Heart left ventricle (tissue), 13 donors: ENCODE results near the gene LTB.

Experiments used
- CTCF ChIP-seq, 12 donors: fragments of 200-600 bp; sonication (generic) in 4 of 12; IDR thresholded peaks; one replicate each; pipeline versions ENCODE4 v1.5.0 to v1.8.0; 2018 to 2022; ENCODE audit warnings: antibody characterized with exemption in 12 of 12, mild to moderate bottlenecking in 5 of 12
- POLR2A ChIP-seq, 2 donors: fragments of 450-650 bp; IDR thresholded peaks; one replicate each; pipeline ENCODE4 v1.6.1; 2017; ENCODE audit warnings: antibody characterized with exemption in 2 of 2, mild to moderate bottlenecking in 2 of 2, moderate library complexity in 2 of 2
- donor health status: ischemic (EF 13 %, LVEDD 7.1; RV severe dilation, severe dysfunction).
- donor health status: DM: no; HTN: yes; CAD: no.
- donor health status: DM: no; HTN: no; CAD: no.
- donor health status: ischemic (EF 25% LVEDD 6.9; RV normal size, moderate dysfunction).
- donor health status: ischemic (EF 25% LVEDD 5.7; RV mildly dilated, moderate dysfunction).
- donor health status: ischemic (EF 35%, LVEDD 5.7; RV mildly dilated, moderate dysfunction).
- donor health status: nonischemic (EF 11% LVEDD 7.7; RV severe dilation, severe dysfunction).
- donor health status: DM: yes; HTN: yes; CAD: no.
- donor health status: PGD.
- donor health status: ischemic (EF 29% LVEDD 5.4; RV normal size, mild dysfunction).
- donor health status: nonischemic (EF 23%, LVEDD 6.1; RV moderate dilation, normal function).

- no peak for TF ChIP-seq CTCF (IDR thresholded peaks at IDR 0.05)
- TF ChIP-seq POLR2A (IDR thresholded peaks at IDR 0.05) = no peak
Measured at GRCh38 chr6:31530659-31531058, 51.6 kb downstream of the LTB start.
